Measurements from ENCODE around the gene RSPH1. TPM values are rescaled to one million over a fixed set of nuclear protein-coding genes. Genes with fewer than 3 reads are reported as not detected.
A peak's percentile ranks its signal among the peaks of the same experiment; 100 is the strongest.

Gene RSPH1
- total and polyA plus RNA-seq, 12 donors = 0.13 to 5.8 (median 0.87) TPM; not detected in 2

- Histone ChIP-seq H3K4me3 (peak overlapping the region in 1 of 4 donors; percentile 5), H3K4me1 (replicated peaks in 1 of 2) (peaks cover 13 to 29% of the 10 kb centered on the region in 2 donors), H3K9me3 (replicated peaks in 1 of 3) (no peaks in the 10 kb centered on the region), H3K27me3 (no peaks in the 10 kb centered on the region), H3K27ac (peak overlapping the region in 2 of 5 donors; percentile 35 to 88), H3K36me3 (replicated peaks in 1 of 2) (peaks cover 0 to 7% of the 10 kb centered on the region in 2 donors)
- intact Hi-C loops (cut with DNase I) = no loop called here
- DNase-seq = peak in 1 of 7 donors; percentile 89
- no peak for TF ChIP-seq CTCF (IDR thresholded peaks at IDR 0.05)
- TF ChIP-seq POLR2A (IDR thresholded peaks at IDR 0.05) = no peak
- 48 to 66% (median 60%) methylated on average over 10 to 17 of the region's 17 CpGs for WGBS, 4 donors
Measured at GRCh38 chr21:42524341-42525028, 28.5 kb upstream of the RSPH1 start.

DNA sequence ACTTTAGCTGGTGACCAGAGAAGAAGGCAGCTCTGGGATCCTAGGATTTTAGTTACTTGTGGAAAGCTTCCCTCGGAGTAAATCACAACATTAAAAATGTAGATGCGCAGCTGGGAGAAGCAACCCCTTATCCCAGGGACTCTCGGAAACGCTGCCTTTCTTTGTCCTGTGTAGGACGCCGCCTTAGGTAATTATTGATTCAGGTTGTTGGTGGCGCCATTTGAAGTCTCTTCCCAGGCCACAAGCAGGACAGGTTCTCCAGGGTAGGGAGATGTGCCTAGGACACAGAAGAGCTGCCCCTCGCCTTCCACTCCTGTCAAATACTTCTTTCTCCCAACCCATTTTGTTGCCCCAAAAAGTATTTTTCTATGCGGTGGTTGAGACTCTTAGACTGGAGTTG lies 27.9 kb upstream of the RSPH1 start:
- Histone ChIP-seq H3K27ac (peak overlapping the region in 2 of 5 donors; percentile 14 to 88), H3K4me1 (replicated peaks in 1 of 2) (peaks cover 13 to 30% of the 10 kb centered on the region in 2 donors), H3K27me3 (no peaks in the 10 kb centered on the region), H3K9me3 (replicated peaks in 1 of 3) (no peaks in the 10 kb centered on the region), H3K4me3 (no peak overlapping the region), H3K36me3 (replicated peaks in 1 of 2) (peaks cover 0 to 8% of the 10 kb centered on the region in 2 donors)
- WGBS, 4 donors = 82 to 98% (median 88%) methylated on average over 9 of the region's 9 CpGs
- no peak for DNase-seq
- intact Hi-C loops (cut with DNase I) = no loop called here
- no peak for TF ChIP-seq POLR2A (IDR thresholded peaks at IDR 0.05)
- no peak for TF ChIP-seq CTCF (IDR thresholded peaks at IDR 0.05)

DNA sequence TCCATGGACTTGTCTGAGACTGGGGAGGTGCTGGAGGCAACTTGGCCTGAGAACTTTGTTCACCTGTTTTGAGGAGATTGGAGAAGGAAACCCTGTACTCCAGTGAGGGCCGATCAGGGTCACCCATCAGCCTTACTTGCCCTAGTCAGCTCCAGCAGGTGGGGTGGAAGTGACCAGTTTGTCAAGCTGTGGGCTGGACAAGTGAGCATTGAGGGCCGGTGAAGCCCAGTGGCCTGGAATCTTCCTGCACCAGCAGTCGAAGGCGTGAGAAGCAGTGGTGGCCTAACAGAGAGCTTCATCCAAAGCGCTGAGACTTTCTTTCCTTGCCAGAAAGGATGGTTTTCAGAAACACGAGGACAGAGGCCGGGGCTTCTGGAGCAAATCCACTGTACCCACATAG lies 27.2 kb upstream of the RSPH1 start:
- Histone ChIP-seq H3K27me3 (no peaks in the 10 kb centered on the region), H3K36me3 (replicated peaks in 1 of 2) (peaks cover 0 to 14% of the 10 kb centered on the region in 2 donors), H3K4me1 (replicated peaks in 1 of 2) (peaks cover 14 to 31% of the 10 kb centered on the region in 2 donors), H3K27ac (no peak overlapping the region), H3K9me3 (replicated peaks in 1 of 3) (no peaks in the 10 kb centered on the region), H3K4me3 (no peak overlapping the region)
- intact Hi-C loops (cut with DNase I) = no loop called here
- no peak for DNase-seq
- 92 to 99% (median 96%) methylated on average over 7 of the region's 7 CpGs for WGBS, 4 donors
- TF ChIP-seq POLR2A (IDR thresholded peaks at IDR 0.05) = no peak
- no peak for TF ChIP-seq CTCF (IDR thresholded peaks at IDR 0.05)

DNA sequence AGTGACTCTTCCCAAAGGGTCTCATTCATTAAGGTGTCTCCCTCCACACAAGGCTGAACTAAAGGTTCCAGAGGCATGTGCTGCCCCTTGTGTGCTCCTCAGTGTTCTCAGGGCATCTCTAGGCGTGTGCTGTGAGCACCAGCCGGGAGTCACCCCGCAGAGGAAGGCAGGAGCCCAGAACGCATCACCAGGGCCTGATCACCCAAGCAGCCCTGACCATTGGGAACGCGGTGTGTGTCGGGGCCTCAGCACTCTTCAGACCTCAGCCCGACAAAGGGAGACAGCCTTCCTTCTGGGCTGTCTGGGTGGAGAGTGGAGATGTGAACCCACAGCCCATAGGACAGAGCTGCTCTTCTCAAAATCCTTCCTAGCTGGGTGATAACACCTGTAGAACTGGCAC lies 26.7 kb upstream of the RSPH1 start:
- intact Hi-C loops (cut with DNase I) = no loop called here
- no peak overlapping the region for H3K4me3 ChIP-seq
- WGBS, 4 donors = 97 to 98% (median 97%) methylated on average over 6 to 8 of the region's 8 CpGs
- H3K27ac ChIP-seq = no peak overlapping the region
- H3K4me1 ChIP-seq (replicated peaks in 1 of 2) = peaks cover 15 to 31% of the 10 kb centered on the region in 2 donors
- H3K27me3 ChIP-seq = no peaks in the 10 kb centered on the region
- H3K9me3 ChIP-seq (replicated peaks in 1 of 3) = no peaks in the 10 kb centered on the region
- peaks cover 0 to 14% of the 10 kb centered on the region in 2 donors for H3K36me3 ChIP-seq (replicated peaks in 1 of 2)
- TF ChIP-seq CTCF (IDR thresholded peaks at IDR 0.05) (no peak), POLR2A (IDR thresholded peaks at IDR 0.05) (no peak)
- peak in 1 of 7 donors; percentile 17 for DNase-seq
